Gastrocnemius medialis (tissue), 4 donors: ENCODE data around the gene COX15. TPM values are rescaled to one million over a fixed set of nuclear protein-coding genes. Genes with fewer than 3 reads are reported as not detected.

Source experiments
- ATAC-seq, 2 donors: fragments of 150-250 bp; one replicate each; pipeline ENCODE4 v1.9.1; 2016
- DNase-seq, 2 donors: peaks; one replicate each; pipeline ENCODE4 v3.0.0-alpha.2; 2019
- H3K27ac ChIP-seq, 4 donors: fragments of 200-600 bp; sonication (generic); 1 replicate in 1 of 4; 2 replicates in 3 of 4; pipeline ENCODE4 v1.5.1; 2016 to 2018; ENCODE audit warnings: mild to moderate bottlenecking in 2 of 4, moderate library complexity in 1 of 4
- H3K27me3 ChIP-seq, 3 donors: fragments of 200-600 bp; sonication (generic) in 2 of 3; 1 replicate in 1 of 3; 2 replicates in 2 of 3; pipeline versions ENCODE4 v1.5.1 to v1.6.0; 2016 to 2019; ENCODE audit warnings: mild to moderate bottlenecking in 1 of 3, moderate library complexity in 1 of 3
- H3K36me3 ChIP-seq, 2 donors: fragments of 200-600 bp; sonication (generic) in 1 of 2; one replicate each; pipeline ENCODE4 v1.5.1; 2017 to 2018
- H3K4me1 ChIP-seq, 2 donors: fragments of 200-600 bp; sonication (generic) in 1 of 2; one replicate each; pipeline ENCODE4 v1.5.1; 2016 to 2017; ENCODE audit warnings: mild to moderate bottlenecking in 2 of 2
- H3K4me3 ChIP-seq, 4 donors: fragments of 200-600 bp; sonication (generic) in 3 of 4; 1 replicate in 1 of 4; 2 replicates in 3 of 4; pipeline ENCODE4 v1.5.1; 2016 to 2019; ENCODE audit warnings: mild to moderate bottlenecking in 2 of 4
- H3K9me3 ChIP-seq, 3 donors: fragments of 200-600 bp; sonication (generic) in 2 of 3; 1 replicate in 1 of 3; 2 replicates in 2 of 3; pipeline ENCODE4 v1.5.1; 2016 to 2019
- CTCF ChIP-seq, 5 experiments: fragments of 450-650 bp in 3 of 5; fragments of 200-600 bp in 2 of 5; sonication (generic) in 2 of 5; IDR thresholded peaks in 4 of 5; conservative IDR thresholded peaks in 1 of 5; 1 replicate in 4 of 5; 2 replicates in 1 of 5; pipeline ENCODE4 v1.5.1; 2016 to 2019; ENCODE audit warnings: antibody characterized with exemption in 5 of 5, mild to moderate bottlenecking in 3 of 5, moderate library complexity in 3 of 5
- POLR2A ChIP-seq, 2 donors: fragments of 450-650 bp; IDR thresholded peaks; one replicate each; pipeline ENCODE4 v1.6.1; 2017; ENCODE audit warnings: antibody characterized with exemption in 2 of 2, mild to moderate bottlenecking in 2 of 2, moderate library complexity in 2 of 2
- in situ Hi-C, 4 donors: fragments of 200-750 bp; cut with MboI; loops; one replicate each; pipeline versions ENCODE4 v1.15.0 to v1.8.0; 2017; ENCODE audit warnings: low sequenced_read_pairs in 4 of 4
- intact Hi-C: fragments of 100-400 bp; cut with DNase I; formaldehyde crosslinking; loops from one replicate; pipeline ENCODE4 v1.15.1; 2023; ENCODE audit warnings: low total_unique reads
- total RNA-seq, 4 donors: library from RNA; depleted of rRNA; stranded (reverse); fragments of >200 nt; gene quantifications; one replicate each; pipeline versions ENCODE4 v1.1.0 to v1.2.3, GENCODE V29; 2016

Gene COX15
- total RNA-seq, 4 donors from 2014 or later = 28.1 to 45.3 (median 32.5) TPM

DNA sequence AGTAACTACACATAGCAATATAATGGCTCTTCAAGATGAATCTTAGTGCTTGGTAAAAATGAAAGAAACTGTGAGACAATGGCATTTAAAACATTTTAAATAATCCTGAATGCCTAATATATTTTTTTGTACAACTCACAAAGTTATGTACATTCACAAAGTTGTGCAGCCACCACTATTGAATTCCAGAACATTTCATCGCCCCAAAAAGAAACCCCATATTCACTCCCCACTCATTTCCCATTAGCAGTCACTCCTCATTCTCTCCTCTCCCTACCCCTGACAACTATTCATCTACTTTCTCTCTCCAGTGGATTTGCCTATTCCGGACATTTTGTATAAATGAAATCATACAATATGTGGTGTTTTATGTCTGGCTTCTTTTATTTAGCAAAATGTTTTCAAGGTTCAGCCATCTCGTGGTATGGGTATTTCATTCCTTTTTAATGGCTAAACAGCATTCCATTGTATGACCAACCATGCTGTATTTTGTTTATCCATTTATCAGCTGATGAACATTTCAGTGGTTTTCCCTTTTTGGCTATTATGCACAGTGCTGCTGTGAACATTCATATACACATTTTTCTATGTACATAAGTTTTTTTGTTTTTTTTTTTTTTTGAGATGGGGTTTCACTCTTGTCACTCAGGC, 37.9 kb downstream of the COX15 start:
- no peaks in the 10 kb centered on the region for H3K9me3 ChIP-seq
- no peaks in the 10 kb centered on the region for H3K4me1 ChIP-seq
- TF ChIP-seq POLR2A (IDR thresholded peaks at IDR 0.05) (no peak), CTCF (IDR thresholded peaks at IDR 0.05 in 4 of 5, conservative IDR thresholded peaks at IDR 0.05 in 1 of 5) (no peak)
- H3K4me3 ChIP-seq = no peak overlapping the region
- DNase-seq = no peak
- no peak for ATAC-seq
- in situ Hi-C loops = no loop called here
- intact Hi-C loops = no loop called here
- no peak overlapping the region for H3K27ac ChIP-seq
- H3K27me3 ChIP-seq = no peaks in the 10 kb centered on the region
- peaks cover 0 to 41% of the 10 kb centered on the region in 2 donors for H3K36me3 ChIP-seq

DNA sequence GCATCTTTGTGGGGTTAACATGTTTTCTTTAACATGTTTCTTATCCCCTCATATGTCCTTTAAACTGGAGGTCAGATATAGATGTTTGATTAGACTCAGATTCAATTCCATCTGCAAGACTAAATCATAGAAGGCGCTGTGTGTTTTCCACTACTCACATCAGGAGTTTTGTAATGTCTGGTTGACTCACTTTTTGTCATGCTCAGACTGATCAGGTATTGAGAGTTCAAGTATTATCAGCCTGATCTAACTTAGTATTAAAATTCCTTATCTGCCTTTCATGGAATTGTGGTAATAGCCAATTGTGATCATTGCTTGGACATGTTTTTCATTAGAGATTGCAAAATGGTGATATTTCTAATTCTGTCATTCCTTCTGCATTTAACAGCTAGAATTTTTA, 42.5 kb downstream of the COX15 start:
- DNase-seq = no peak
- Histone ChIP-seq H3K36me3 (peaks cover 0 to 15% of the 10 kb centered on the region in 2 donors), H3K9me3 (no peaks in the 10 kb centered on the region), H3K4me3 (no peak overlapping the region), H3K27ac (no peak overlapping the region), H3K4me1 (no peaks in the 10 kb centered on the region), H3K27me3 (no peaks in the 10 kb centered on the region)
- ATAC-seq = no peak
- TF ChIP-seq POLR2A (IDR thresholded peaks at IDR 0.05) (no peak), CTCF (IDR thresholded peaks at IDR 0.05 in 4 of 5, conservative IDR thresholded peaks at IDR 0.05 in 1 of 5) (no peak)
- intact Hi-C loops (no loop called here), in situ Hi-C loops (no loop called here)

DNA sequence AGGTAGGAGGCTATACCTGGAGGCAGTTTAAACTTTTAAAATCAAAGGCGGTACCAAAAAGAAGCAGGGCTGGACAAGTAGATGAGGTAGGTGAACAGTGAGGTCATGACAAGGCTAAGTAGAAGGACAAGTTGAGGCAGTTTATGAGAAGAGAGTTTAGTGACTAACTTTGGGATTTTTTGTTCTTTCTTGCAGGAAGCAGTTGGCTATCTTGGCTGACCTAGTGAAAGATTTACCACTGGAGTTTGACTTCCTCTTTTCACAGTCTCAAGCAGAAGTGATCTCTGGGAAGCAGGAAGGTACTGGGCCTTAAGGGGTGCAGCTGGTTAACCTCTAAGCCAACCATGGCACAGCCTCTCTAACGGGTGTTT, 46.3 kb downstream of the COX15 start:
- no peaks in the 10 kb centered on the region for H3K36me3 ChIP-seq
- TF ChIP-seq POLR2A (IDR thresholded peaks at IDR 0.05) (no peak), CTCF (IDR thresholded peaks at IDR 0.05 in 4 of 5, conservative IDR thresholded peaks at IDR 0.05 in 1 of 5) (no peak)
- no peaks in the 10 kb centered on the region for H3K9me3 ChIP-seq
- H3K4me1 ChIP-seq = peaks cover 5 to 16% of the 10 kb centered on the region in 2 donors
- H3K4me3 ChIP-seq = no peak overlapping the region
- intact Hi-C loops (no loop called here), in situ Hi-C loops (no loop called here)
- H3K27ac ChIP-seq = no peak overlapping the region
- no peaks in the 10 kb centered on the region for H3K27me3 ChIP-seq
- DNase-seq (no peak), ATAC-seq (no peak)

DNA sequence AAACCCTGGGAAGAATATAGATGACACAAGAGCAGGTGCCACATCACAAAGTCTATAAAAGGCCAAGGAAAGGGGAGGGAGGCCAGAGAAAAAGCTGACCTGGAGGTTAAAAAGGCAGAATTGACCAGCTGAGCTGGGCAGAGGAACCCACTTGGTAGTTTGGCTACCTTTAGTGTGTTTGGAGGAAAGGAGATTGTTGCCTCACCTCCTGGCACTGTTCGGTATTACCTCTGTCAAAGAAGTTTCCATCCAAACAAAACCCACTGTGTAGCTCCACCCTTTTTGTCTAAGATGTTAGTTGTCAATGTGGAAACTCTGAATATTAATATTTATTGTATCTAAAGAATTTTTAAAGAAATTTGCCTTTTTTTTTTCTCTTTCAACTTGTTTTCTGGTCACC, 49.2 kb downstream of the COX15 start:
- no peak overlapping the region for H3K4me3 ChIP-seq
- H3K27ac ChIP-seq = no peak overlapping the region
- no peaks in the 10 kb centered on the region for H3K27me3 ChIP-seq
- intact Hi-C loops = no loop called here
- ATAC-seq = no peak
- H3K4me1 ChIP-seq = peaks cover 5 to 16% of the 10 kb centered on the region in 2 donors
- H3K9me3 ChIP-seq = no peaks in the 10 kb centered on the region
- DNase-seq = no peak
- in situ Hi-C loops = no loop called here
- no peaks in the 10 kb centered on the region for H3K36me3 ChIP-seq
- TF ChIP-seq POLR2A (IDR thresholded peaks at IDR 0.05) (no peak), CTCF (IDR thresholded peaks at IDR 0.05 in 4 of 5, conservative IDR thresholded peaks at IDR 0.05 in 1 of 5) (no peak)

Other genes starting within 250 kb of the COX15 start
- not detected for gene NKX2-3, start 199.2 kb downstream of the COX15 start, total RNA-seq
- 10 to 100 TPM; 20.7 to 38.3 (median 26.1) TPM for gene SLC25A28, start 111.7 kb downstream of the COX15 start, total RNA-seq
- gene ENTPD7, start 72.6 kb downstream of the COX15 start, total RNA-seq = 1 to 10 TPM in 2 of 4 donors, under 1 TPM in 2; 0.32 to 1.1 (median 0.76) TPM
- gene CUTC, start 107 bp upstream of the COX15 start, total RNA-seq = 100 to 1,000 TPM in 3 of 4 donors, 10 to 100 TPM in 1; 85.2 to 172 (median 126) TPM
- gene ABCC2, start 50.5 kb upstream of the COX15 start, total RNA-seq = 1 to 10 TPM in 3 of 4 donors, under 1 TPM in 1; 0.89 to 3.2 (median 1.3) TPM